DND-41 (cell line): ENCODE results near the gene ZC3H11A.

Source experiments
- CTCF ChIP-seq: IDR thresholded peaks from 2 replicates; pipeline ENCODE4 v1.5.1; 2012; ENCODE audit warnings: borderline replicate concordance, low read length, moderate library complexity, mild to moderate bottlenecking; ENCODE audit not compliant: poor library complexity, severe bottlenecking; ENCODE audit errors: extremely low read depth
- EZH2 ChIP-seq: IDR thresholded peaks from 3 replicates; pipeline ENCODE4 v1.6.1; 2012; ENCODE audit warnings: borderline replicate concordance, low read depth, mild to moderate bottlenecking, moderate library complexity, low read length, inconsistent platforms; ENCODE audit not compliant: severe bottlenecking

- no peak for TF ChIP-seq CTCF
- no peak for TF ChIP-seq EZH2
These were observed 1.8 kb downstream of the ZC3H11A start for GRCh38 chr1:203797216-203797615.
